Right lobe of liver (tissue), 4 donors: ENCODE results near the gene CRISP3.

Source experiments
- POLR2A ChIP-seq: fragments of 450-650 bp; IDR thresholded peaks from one replicate; pipeline ENCODE4 v1.6.1; 2017; ENCODE audit warnings: antibody characterized with exemption, mild to moderate bottlenecking
- TF ChIP-seq, protein P1 (sequence below), 4 donors: fragments of 200-600 bp in 3 of 4; fragments of 450-650 bp in 1 of 4; IDR thresholded peaks; one replicate each; pipeline versions ENCODE4 v1.5.1 to v1.8.0; 2016 to 2022; ENCODE audit warnings: antibody characterized with exemption in 4 of 4, mild to moderate bottlenecking in 2 of 4
- donor health status: DM: no; HTN: no; CAD: no.
- donor health status: DM: no; HTN: no; CAD: no.
- donor health status: DM: no; HTN: yes; CAD: no.

DNA sequence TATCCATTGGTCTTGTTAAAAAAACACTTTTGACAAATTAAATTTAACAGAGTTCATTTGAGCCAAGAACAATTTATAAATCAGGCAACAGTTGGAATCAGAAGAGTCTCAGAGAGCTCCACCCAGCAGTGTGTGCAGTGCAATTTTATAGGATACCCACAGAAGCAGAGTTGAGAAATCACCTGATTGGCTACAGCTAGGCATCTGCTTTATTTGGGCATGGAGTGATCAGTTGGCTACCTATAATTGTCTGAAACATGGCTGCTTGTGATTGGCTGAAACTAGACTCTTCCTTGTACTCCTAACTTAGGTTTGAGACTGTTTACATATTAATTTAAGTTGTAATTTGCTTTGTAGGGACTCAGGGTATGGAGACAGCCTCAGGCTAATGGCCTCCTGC is 30.9 kb upstream of the CRISP3 start:
- no peak for TF ChIP-seq POLR2A
- TF ChIP-seq, protein P1, sequence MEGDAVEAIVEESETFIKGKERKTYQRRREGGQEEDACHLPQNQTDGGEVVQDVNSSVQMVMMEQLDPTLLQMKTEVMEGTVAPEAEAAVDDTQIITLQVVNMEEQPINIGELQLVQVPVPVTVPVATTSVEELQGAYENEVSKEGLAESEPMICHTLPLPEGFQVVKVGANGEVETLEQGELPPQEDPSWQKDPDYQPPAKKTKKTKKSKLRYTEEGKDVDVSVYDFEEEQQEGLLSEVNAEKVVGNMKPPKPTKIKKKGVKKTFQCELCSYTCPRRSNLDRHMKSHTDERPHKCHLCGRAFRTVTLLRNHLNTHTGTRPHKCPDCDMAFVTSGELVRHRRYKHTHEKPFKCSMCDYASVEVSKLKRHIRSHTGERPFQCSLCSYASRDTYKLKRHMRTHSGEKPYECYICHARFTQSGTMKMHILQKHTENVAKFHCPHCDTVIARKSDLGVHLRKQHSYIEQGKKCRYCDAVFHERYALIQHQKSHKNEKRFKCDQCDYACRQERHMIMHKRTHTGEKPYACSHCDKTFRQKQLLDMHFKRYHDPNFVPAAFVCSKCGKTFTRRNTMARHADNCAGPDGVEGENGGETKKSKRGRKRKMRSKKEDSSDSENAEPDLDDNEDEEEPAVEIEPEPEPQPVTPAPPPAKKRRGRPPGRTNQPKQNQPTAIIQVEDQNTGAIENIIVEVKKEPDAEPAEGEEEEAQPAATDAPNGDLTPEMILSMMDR (IDR thresholded peaks at IDR 0.05), result no peak
